ENCODE results near the gene PDE9A.

PDE9A gene

DNA sequence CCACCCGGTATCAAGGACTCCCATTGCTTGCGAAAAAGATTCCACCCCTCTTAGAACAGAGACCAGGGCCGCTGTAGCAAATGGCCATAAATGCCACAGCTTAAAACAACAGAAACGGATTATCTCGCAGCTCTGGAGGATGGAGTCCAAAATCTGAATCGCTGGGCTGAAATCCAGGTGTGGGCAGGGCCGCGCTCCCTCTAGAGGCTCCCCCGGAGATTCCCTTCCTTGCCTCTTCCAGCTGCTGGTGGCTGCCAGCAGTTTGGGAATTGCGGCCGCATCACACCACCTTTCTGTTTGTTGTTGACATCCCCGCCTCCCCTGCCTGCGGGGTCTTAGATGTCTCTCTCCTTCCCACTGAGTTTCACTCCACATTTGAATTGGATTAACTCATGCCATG is 15.6 kb downstream of the PDE9A start:
- Histone ChIP-seq H2AFZ (ENCODE audit: low read depth) (no peak overlapping the region), H3K4me2 (no peak overlapping the region), H3K36me3 (ENCODE audit: insufficient read depth) (no peaks in the 10 kb centered on the region), H3K9ac (no peak overlapping the region), H3K27ac (no peak overlapping the region), H3K79me2 (ENCODE audit: insufficient read depth, low read depth) (no peaks in the 10 kb centered on the region), H3K4me1 (ENCODE audit: low read depth, poor library complexity, severe bottlenecking) (no peaks in the 10 kb centered on the region), H4K20me1 (ENCODE audit: insufficient read depth) (no peaks in the 10 kb centered on the region), H3K4me3 (IDR thresholded peaks at IDR 0.05; ENCODE audit: insufficient read depth, low read depth, low read length) (no peak overlapping the region), H3K27me3 (ENCODE audit: insufficient read depth, low read depth) (peaks cover 72% of the 10 kb centered on the region)
- TF ChIP-seq, protein P1, sequence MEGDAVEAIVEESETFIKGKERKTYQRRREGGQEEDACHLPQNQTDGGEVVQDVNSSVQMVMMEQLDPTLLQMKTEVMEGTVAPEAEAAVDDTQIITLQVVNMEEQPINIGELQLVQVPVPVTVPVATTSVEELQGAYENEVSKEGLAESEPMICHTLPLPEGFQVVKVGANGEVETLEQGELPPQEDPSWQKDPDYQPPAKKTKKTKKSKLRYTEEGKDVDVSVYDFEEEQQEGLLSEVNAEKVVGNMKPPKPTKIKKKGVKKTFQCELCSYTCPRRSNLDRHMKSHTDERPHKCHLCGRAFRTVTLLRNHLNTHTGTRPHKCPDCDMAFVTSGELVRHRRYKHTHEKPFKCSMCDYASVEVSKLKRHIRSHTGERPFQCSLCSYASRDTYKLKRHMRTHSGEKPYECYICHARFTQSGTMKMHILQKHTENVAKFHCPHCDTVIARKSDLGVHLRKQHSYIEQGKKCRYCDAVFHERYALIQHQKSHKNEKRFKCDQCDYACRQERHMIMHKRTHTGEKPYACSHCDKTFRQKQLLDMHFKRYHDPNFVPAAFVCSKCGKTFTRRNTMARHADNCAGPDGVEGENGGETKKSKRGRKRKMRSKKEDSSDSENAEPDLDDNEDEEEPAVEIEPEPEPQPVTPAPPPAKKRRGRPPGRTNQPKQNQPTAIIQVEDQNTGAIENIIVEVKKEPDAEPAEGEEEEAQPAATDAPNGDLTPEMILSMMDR (conservative IDR thresholded peaks at IDR 0.05; ENCODE audit: low read depth, low read length), result no peak

DNA sequence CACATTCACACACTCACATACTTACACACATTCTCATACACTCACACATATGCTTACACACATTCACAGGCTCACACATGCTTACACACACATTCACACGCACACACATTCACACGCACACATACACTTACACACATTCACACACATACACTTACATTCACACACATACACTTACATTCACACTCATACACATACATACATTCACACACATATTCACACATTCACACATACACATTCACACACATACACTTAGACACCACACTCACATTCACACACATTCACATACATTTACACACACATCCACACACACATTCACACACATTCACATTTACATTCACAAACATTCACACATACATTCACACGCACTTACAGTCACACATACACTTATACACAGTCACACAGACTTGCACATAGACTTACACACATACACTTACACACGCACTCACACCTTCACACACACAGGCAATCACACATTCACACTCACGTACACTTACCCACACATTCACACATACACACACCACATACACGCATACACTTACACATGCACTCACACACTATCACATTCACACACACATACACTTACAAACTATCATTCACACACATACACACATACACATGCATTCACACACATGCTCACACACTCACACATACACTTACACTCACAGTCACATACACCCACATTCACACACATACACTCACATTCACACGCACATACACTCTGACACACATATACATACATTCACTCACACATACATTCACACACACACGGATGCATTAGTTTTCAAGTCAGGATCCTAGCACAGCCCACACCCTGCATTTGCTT is 16.8 kb downstream of the PDE9A start:
- no peak overlapping the region for H2AFZ ChIP-seq (ENCODE audit: low read depth)
- no peak overlapping the region for H3K27ac ChIP-seq
- no peak overlapping the region for H3K4me2 ChIP-seq
- no peaks in the 10 kb centered on the region for H3K4me1 ChIP-seq (ENCODE audit: low read depth, poor library complexity, severe bottlenecking)
- no peaks in the 10 kb centered on the region for H4K20me1 ChIP-seq (ENCODE audit: insufficient read depth)
- no peak overlapping the region for H3K4me3 ChIP-seq (IDR thresholded peaks at IDR 0.05; ENCODE audit: insufficient read depth, low read depth, low read length)
- H3K79me2 ChIP-seq (ENCODE audit: insufficient read depth, low read depth), result no peaks in the 10 kb centered on the region
- H3K9ac ChIP-seq, result no peak overlapping the region
- H3K36me3 ChIP-seq (ENCODE audit: insufficient read depth), result no peaks in the 10 kb centered on the region
- peaks cover 74% of the 10 kb centered on the region for H3K27me3 ChIP-seq (ENCODE audit: insufficient read depth, low read depth)
- TF ChIP-seq, protein P1 (conservative IDR thresholded peaks at IDR 0.05; ENCODE audit: low read depth, low read length), result no peak

DNA sequence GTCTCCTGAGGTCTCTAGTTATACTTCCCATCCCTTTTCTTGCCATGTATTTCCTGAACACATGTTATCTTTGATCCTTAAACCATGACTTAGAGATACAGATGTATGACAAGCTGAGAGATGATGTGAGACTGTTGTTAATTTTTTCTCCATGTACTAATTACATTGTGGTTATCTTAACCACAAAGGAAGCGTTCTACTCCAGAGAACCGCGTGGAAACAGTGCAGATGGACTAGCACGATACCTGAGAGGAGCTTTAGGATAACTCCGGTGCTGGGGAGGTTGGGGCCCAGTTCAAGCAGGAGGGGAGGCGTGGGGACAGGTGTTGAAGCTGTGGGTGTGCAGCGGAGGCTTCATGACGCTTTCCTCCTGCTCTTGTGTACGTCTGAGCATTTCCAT is 17.5 kb downstream of the PDE9A start:
- no peaks in the 10 kb centered on the region for H4K20me1 ChIP-seq (ENCODE audit: insufficient read depth)
- H3K36me3 ChIP-seq (ENCODE audit: insufficient read depth), result no peaks in the 10 kb centered on the region
- H3K27ac ChIP-seq, result no peak overlapping the region
- TF ChIP-seq, protein P1 (conservative IDR thresholded peaks at IDR 0.05; ENCODE audit: low read depth, low read length), result no peak
- H3K79me2 ChIP-seq (ENCODE audit: insufficient read depth, low read depth), result no peaks in the 10 kb centered on the region
- no peak overlapping the region for H2AFZ ChIP-seq (ENCODE audit: low read depth)
- H3K27me3 ChIP-seq (ENCODE audit: insufficient read depth, low read depth), result peaks cover 77% of the 10 kb centered on the region
- H3K4me1 ChIP-seq (ENCODE audit: low read depth, poor library complexity, severe bottlenecking), result no peaks in the 10 kb centered on the region
- H3K4me2 ChIP-seq, result no peak overlapping the region
- H3K4me3 ChIP-seq (IDR thresholded peaks at IDR 0.05; ENCODE audit: insufficient read depth, low read depth, low read length), result no peak overlapping the region
- no peak overlapping the region for H3K9ac ChIP-seq

DNA sequence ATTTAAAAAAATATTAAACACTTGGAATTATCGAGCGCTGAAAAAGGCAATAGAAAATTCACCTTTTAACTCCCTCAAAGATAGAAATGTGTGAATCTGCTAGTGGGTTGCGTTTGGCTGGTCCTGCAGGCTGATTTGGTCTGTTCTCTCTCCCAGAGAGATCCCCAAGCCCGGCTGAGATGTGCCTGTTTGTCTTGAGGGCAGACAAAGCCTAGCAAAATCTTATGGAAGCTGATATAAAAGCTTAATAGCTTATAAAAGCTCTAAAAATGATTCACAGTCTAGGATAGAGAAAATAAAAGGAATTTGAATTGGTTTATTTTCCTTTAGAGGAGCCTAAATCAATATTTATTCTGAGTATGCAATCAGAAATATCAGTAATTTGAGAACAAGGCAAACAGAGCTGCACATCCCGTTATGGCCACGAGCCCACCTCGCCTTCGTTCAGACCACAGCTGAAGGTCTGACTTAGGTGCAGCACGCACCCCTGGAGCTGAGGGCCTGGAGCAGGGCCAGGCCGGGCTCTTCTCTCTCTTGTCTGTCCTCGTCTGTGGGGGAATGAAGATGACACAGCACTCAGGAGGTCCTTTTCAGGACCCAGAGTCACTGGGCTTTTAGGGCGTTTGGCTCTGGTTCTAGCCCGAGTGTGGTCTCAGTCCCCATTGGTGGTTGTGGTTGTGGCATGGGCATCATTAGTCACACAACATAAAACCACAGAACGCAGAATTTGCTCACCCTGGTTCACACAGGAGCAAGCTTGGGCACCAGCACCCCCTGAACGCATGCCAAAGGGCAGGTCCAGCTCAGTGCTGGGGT is 18.6 kb downstream of the PDE9A start:
- TF ChIP-seq, protein P1 (conservative IDR thresholded peaks at IDR 0.05; ENCODE audit: low read depth, low read length), result no peak
- H3K4me2 ChIP-seq, result no peak overlapping the region
- H2AFZ ChIP-seq (ENCODE audit: low read depth), result no peak overlapping the region
- H3K4me3 ChIP-seq (IDR thresholded peaks at IDR 0.05; ENCODE audit: insufficient read depth, low read depth, low read length), result no peak overlapping the region
- peaks cover 88% of the 10 kb centered on the region for H3K27me3 ChIP-seq (ENCODE audit: insufficient read depth, low read depth)
- no peak overlapping the region for H3K9ac ChIP-seq
- H3K27ac ChIP-seq, result no peak overlapping the region
- no peaks in the 10 kb centered on the region for H3K79me2 ChIP-seq (ENCODE audit: insufficient read depth, low read depth)
- no peaks in the 10 kb centered on the region for H3K4me1 ChIP-seq (ENCODE audit: low read depth, poor library complexity, severe bottlenecking)
- H3K36me3 ChIP-seq (ENCODE audit: insufficient read depth), result no peaks in the 10 kb centered on the region
- no peaks in the 10 kb centered on the region for H4K20me1 ChIP-seq (ENCODE audit: insufficient read depth)
